ENCODE results near the gene ATP11C.

GRCh38 chrX:139816204-139816603, 116.6 kb downstream of the ATP11C start:
- TF ChIP-seq REST (IDR thresholded peaks at IDR 0.05; ENCODE audit: low read depth): no peak
- TF ChIP-seq ZNF274 (IDR thresholded peaks at IDR 0.05; ENCODE audit: low read depth, low read length): no peak
- TF ChIP-seq CTCF (IDR thresholded peaks at IDR 0.05 in 2 of 3, conservative IDR thresholded peaks at IDR 0.05 in 1 of 3; ENCODE audit: borderline replicate concordance in 1 of 3, insufficient read depth in 1 of 3, low read depth in 2 of 3, low read length in 2 of 3): no peak
- TF ChIP-seq MAX (IDR thresholded peaks at IDR 0.05): no peak
- TF ChIP-seq POLR2A (IDR thresholded peaks at IDR 0.05; ENCODE audit: borderline replicate concordance, extremely low read depth, insufficient read depth, insufficient read length): no peak
- TF ChIP-seq CEBPB (IDR thresholded peaks at IDR 0.05; ENCODE audit: low read depth): no peak
- TF ChIP-seq ATF3 (IDR thresholded peaks at IDR 0.05): no peak
- no peak for TF ChIP-seq JUND (IDR thresholded peaks at IDR 0.05)

All from HCT116 (cell line).